HG03039 (cell line): ENCODE results near the gene RGS7BP.

Experiments used
- ATAC-seq: cut with Tn5 transposase; IDR thresholded peaks from one replicate; pipeline ENCODE4 v1.9.1; 2021; ENCODE audit warnings: mild to moderate bottlenecking, moderate library complexity; ENCODE audit not compliant: unreplicated experiment

Gene RGS7BP

GRCh38 chr5:64628901-64629300 is 123.1 kb downstream of the RGS7BP start:
- no peak for ATAC-seq

GRCh38 chr5:64629841-64630240 is 124.0 kb downstream of the RGS7BP start:
- no peak for ATAC-seq

GRCh38 chr5:64632251-64632650 is 126.4 kb downstream of the RGS7BP start:
- no peak for ATAC-seq

- no peak for ATAC-seq
These were observed 129.3 kb downstream of the RGS7BP start for GRCh38 chr5:64634997-64635686.

GRCh38 chr5:64637144-64637543 is 131.3 kb downstream of the RGS7BP start:
- no peak for ATAC-seq

- no peak for ATAC-seq
These were observed 132.1 kb downstream of the RGS7BP start for GRCh38 chr5:64637837-64638443.

GRCh38 chr5:64644831-64645230 is 139.0 kb downstream of the RGS7BP start:
- no peak for ATAC-seq

GRCh38 chr5:64646169-64646568 is 140.4 kb downstream of the RGS7BP start:
- no peak for ATAC-seq

- ATAC-seq, result no peak
These were observed 143.7 kb downstream of the RGS7BP start for GRCh38 chr5:64649512-64649911.

- ATAC-seq, result no peak
These were observed 148.1 kb downstream of the RGS7BP start for GRCh38 chr5:64653766-64654560.

GRCh38 chr5:64654561-64654938 is 148.7 kb downstream of the RGS7BP start:
- no peak for ATAC-seq

GRCh38 chr5:64655596-64655995 is 149.8 kb downstream of the RGS7BP start:
- no peak for ATAC-seq

- no peak for ATAC-seq
These were observed 153.5 kb downstream of the RGS7BP start for GRCh38 chr5:64659289-64659688.
